Placental epithelial cell (primary cell): ENCODE data around the gene MARVELD3. TPM values are rescaled to one million over a fixed set of nuclear protein-coding genes. Genes with fewer than 3 reads are reported as not detected.

Experiments used
- small RNA-seq: library from RNA; depleted of rRNA; stranded (forward); fragments of <200 nt; gene quantifications from one replicate; pipeline ENCODE3, GENCODE V24; 2012
- total RNA-seq: library from RNA; depleted of rRNA; stranded (reverse); fragments of >200 nt; gene quantifications from 2 replicates; pipeline ENCODE4 v1.2.3, GENCODE V29; 2012

Gene MARVELD3
- 6.6 and 9.4 TPM in 2 replicates for total RNA-seq

DNA sequence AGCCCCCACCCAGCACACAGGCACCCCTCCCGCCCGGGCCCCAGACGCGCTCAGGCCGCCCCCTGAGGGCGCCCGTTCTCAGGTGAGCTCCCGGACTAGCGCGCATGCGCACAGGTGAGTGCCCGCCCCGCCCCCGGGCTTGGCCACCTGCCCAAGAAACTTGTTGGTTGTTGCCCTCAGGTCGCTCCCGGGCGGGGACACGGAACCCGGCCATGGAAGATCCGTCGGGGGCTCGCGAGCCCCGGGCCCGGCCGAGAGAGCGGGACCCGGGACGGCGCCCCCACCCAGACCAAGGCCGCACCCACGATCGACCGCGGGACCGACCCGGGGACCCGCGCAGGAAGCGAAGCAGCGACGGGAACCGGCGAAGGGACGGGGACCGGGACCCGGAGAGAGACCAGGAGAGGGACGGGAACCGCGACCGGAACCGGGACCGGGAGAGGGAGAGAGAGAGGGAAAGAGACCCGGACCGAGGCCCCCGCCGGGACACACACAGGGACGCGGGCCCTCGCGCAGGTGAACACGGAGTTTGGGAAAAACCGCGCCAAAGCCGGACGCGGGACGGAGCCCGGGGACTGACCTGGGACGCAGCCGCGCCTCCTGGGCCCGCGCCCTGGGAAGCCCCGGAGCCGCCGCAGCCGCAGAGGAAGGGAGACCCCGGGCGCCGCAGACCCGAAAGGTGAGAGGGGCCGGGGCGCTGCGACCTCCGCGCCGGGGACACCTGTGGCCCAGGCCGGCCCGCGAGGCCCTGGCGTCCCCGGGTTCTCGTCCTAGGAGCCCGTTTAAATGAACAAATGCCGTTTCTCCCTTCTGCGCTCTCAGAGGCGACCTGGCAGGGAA, at the start of gene MARVELD3:
MARVELD3 (plus strand) TSS at position 167 of the 840 bp plus-strand sequence; CDS start at position 213, 46 bp downstream.

DNA sequence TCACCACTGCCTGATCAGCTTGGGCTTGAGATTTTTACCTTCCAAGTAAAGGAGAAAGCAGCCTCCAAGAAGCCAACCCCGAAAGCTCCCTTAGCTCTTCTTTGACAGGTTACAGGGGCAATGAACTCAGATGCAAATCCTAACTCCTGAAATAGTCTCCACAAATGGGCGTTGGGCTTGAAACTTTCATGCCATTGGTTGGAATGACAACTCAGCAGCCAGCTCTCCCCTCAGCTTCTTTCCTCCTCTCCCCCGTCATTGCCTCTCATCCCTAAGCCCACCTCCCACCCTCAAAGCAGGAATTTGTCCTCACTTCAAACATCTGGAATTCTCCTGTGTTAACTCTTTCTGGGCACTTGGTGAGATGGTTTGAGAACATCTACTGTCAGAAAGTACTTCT, 49.0 kb upstream of the MARVELD3 start, which contains the start of gene TAT:
TAT (minus strand) TSS at position 122 of the 400 bp plus-strand sequence. CDS start 677 bp downstream, outside the sequence.

Small RNA genes within 50 kb of the gene (small RNA-seq; reads per million reads assigned to genes)
- not detected for gene RNU6-208P

Other genes with a start within 250 kb of the MARVELD3 start
- not detected in 2 replicates for gene TLE7, start 184.1 kb upstream of the MARVELD3 start, total RNA-seq
- gene ZNF23, start 163.9 kb upstream of the MARVELD3 start, total RNA-seq: 5.0 and 5.1 TPM in 2 replicates
- 2.8 and 4.7 TPM in 2 replicates for gene ZNF19, start 136.9 kb upstream of the MARVELD3 start, total RNA-seq
- gene CHST4, start 99.8 kb upstream of the MARVELD3 start, total RNA-seq: not detected in 2 replicates
- gene TAT, start 49.1 kb upstream of the MARVELD3 start, total RNA-seq: not detected in 2 replicates
- gene PHLPP2, start 98.5 kb downstream of the MARVELD3 start, total RNA-seq: 3.5 and 5.6 TPM in 2 replicates
- 95.4 and 139 TPM in 2 replicates for gene AP1G1, start 182.7 kb downstream of the MARVELD3 start, total RNA-seq
- gene ATXN1L, start 219.8 kb downstream of the MARVELD3 start, total RNA-seq: 14.1 and 17.4 TPM in 2 replicates